ENCODE measurements around the gene CATSPER1.
A peak's percentile ranks its signal among the peaks of the same experiment; 100 is the strongest.

Gene CATSPER1

GRCh38 chr11:66066751-66067150, 40.5 kb upstream of the CATSPER1 start:
- no peak for DNase-seq
- ChIA-PET CTCF (interaction anchor here (1.0 to 9.5 kb wide), 10 partner anchors 10 to 72 kb away, joined by 3 to 99 read pairs (median 20); partner anchors contain the start of genes BANF1, EIF1AD, GAL3ST3 and SF3B2), POLR2A (interaction anchor here (1.1 kb wide), 1 partner anchor 60 kb away, joined by 3 read pairs; no protein-coding TSS in a partner anchor)
- Histone ChIP-seq H3K4me1 (ENCODE audit: control extremely low read depth in 1 of 4, control insufficient read depth in 4 of 4, insufficient read depth in 4 of 4, low read length in 3 of 4) (peaks cover 22 to 45% (median 33%) of the 10 kb centered on the region in 4 experiments), H3K36me3 (ENCODE audit: control insufficient read depth in 4 of 4, insufficient read depth in 4 of 4, low read length in 3 of 4) (peaks cover 14 to 71% (median 50%) of the 10 kb centered on the region in 4 experiments), H3K4me3 (ENCODE audit: control insufficient read depth in 1 of 7, extremely low read depth in 1 of 7, insufficient read depth in 4 of 7, low read depth in 2 of 7, low read length in 6 of 7) (no peak overlapping the region), H3K27ac (ENCODE audit: insufficient read depth in 1 of 2, low read depth in 1 of 2, low read length in 2 of 2, poor library complexity in 1 of 2, severe bottlenecking in 2 of 2) (peak overlapping the region in 1 of 2 experiments; percentile 23), H3K27me3 (replicated peaks in 2 of 5; ENCODE audit: control insufficient read depth in 4 of 5, insufficient read depth in 5 of 5, low read length in 4 of 5) (no peaks in the 10 kb centered on the region), H3K9me3 (ENCODE audit: control extremely low read depth in 1 of 5, control insufficient read depth in 4 of 5, insufficient read depth in 2 of 5, low read depth in 1 of 5, low read length in 4 of 5) (no peaks in the 10 kb centered on the region)
- WGBS (ENCODE audit: insufficient coverage), result 60% methylated on average over 2 of the region's 3 CpGs

- WGBS (ENCODE audit: insufficient coverage), result no CpG with 5 or more reads among the region's 1 CpG
- POLR2A ChIA-PET, result no interaction called here
- Histone ChIP-seq H3K4me1 (ENCODE audit: control extremely low read depth in 1 of 4, control insufficient read depth in 4 of 4, insufficient read depth in 4 of 4, low read length in 3 of 4) (peaks cover 17 to 36% (median 23%) of the 10 kb centered on the region in 4 experiments), H3K27ac (ENCODE audit: insufficient read depth in 1 of 2, low read depth in 1 of 2, low read length in 2 of 2, poor library complexity in 1 of 2, severe bottlenecking in 2 of 2) (no peak overlapping the region), H3K4me3 (ENCODE audit: control insufficient read depth in 1 of 7, extremely low read depth in 1 of 7, insufficient read depth in 4 of 7, low read depth in 2 of 7, low read length in 6 of 7) (no peak overlapping the region), H3K36me3 (ENCODE audit: control insufficient read depth in 4 of 4, insufficient read depth in 4 of 4, low read length in 3 of 4) (peaks cover 29 to 93% (median 69%) of the 10 kb centered on the region in 4 experiments), H3K9me3 (ENCODE audit: control extremely low read depth in 1 of 5, control insufficient read depth in 4 of 5, insufficient read depth in 2 of 5, low read depth in 1 of 5, low read length in 4 of 5) (no peaks in the 10 kb centered on the region), H3K27me3 (replicated peaks in 2 of 5; ENCODE audit: control insufficient read depth in 4 of 5, insufficient read depth in 5 of 5, low read length in 4 of 5) (no peaks in the 10 kb centered on the region)
- CTCF ChIA-PET, result interaction anchor here (1.4 to 9.5 kb wide), 5 partner anchors 12 to 46 kb away, joined by 3 to 99 read pairs (median 4); partner anchors contain the start of genes GAL3ST3 and SF3B2
- no peak for DNase-seq
Measured at GRCh38 chr11:66064571-66064970, 38.3 kb upstream of the CATSPER1 start.

DNA sequence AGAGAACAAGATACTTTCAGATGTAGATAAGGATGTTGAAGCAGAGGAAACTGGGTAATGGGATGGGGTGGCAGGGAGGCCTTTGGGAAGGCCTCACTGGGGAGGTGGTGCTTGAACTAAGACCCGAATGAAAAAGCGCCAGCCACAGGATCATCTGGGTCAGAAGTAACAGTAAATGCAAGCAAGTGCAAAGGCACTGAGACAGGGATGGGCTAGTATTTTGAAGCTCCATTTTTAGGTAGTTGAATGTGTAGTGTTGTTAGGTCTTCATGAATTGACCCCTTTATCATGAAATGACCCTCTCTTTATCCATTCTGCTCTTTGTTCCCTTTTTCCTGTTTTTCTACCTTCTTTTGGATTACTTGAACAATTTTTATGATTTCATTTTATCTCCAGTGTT, 37.6 kb upstream of the CATSPER1 start:
- POLR2A ChIA-PET, result no interaction called here
- H3K27ac ChIP-seq (ENCODE audit: insufficient read depth in 1 of 2, low read depth in 1 of 2, low read length in 2 of 2, poor library complexity in 1 of 2, severe bottlenecking in 2 of 2), result no peak overlapping the region
- H3K4me1 ChIP-seq (ENCODE audit: control extremely low read depth in 1 of 4, control insufficient read depth in 4 of 4, insufficient read depth in 4 of 4, low read length in 3 of 4), result peaks cover 10 to 29% (median 18%) of the 10 kb centered on the region in 4 experiments
- DNase-seq, result no peak
- CTCF ChIA-PET, result interaction anchor here (1.4 to 9.5 kb wide), 7 partner anchors 11 to 71 kb away, joined by 3 to 99 read pairs (median 4); partner anchors contain the start of genes GAL3ST3 and SF3B2
- 100% methylated on average over 2 of the region's 2 CpGs for WGBS (ENCODE audit: insufficient coverage)
- no peaks in the 10 kb centered on the region for H3K27me3 ChIP-seq (replicated peaks in 2 of 5; ENCODE audit: control insufficient read depth in 4 of 5, insufficient read depth in 5 of 5, low read length in 4 of 5)
- H3K9me3 ChIP-seq (ENCODE audit: control extremely low read depth in 1 of 5, control insufficient read depth in 4 of 5, insufficient read depth in 2 of 5, low read depth in 1 of 5, low read length in 4 of 5), result no peaks in the 10 kb centered on the region
- H3K36me3 ChIP-seq (ENCODE audit: control insufficient read depth in 4 of 4, insufficient read depth in 4 of 4, low read length in 3 of 4), result peaks cover 30 to 96% (median 76%) of the 10 kb centered on the region in 4 experiments
- no peak overlapping the region for H3K4me3 ChIP-seq (ENCODE audit: control insufficient read depth in 1 of 7, extremely low read depth in 1 of 7, insufficient read depth in 4 of 7, low read depth in 2 of 7, low read length in 6 of 7)

GRCh38 chr11:66062408-66062807, 36.1 kb upstream of the CATSPER1 start:
- no peaks in the 10 kb centered on the region for H3K27me3 ChIP-seq (replicated peaks in 2 of 5; ENCODE audit: control insufficient read depth in 4 of 5, insufficient read depth in 5 of 5, low read length in 4 of 5)
- H3K4me1 ChIP-seq (ENCODE audit: control extremely low read depth in 1 of 4, control insufficient read depth in 4 of 4, insufficient read depth in 4 of 4, low read length in 3 of 4), result peaks cover 4 to 15% (median 12%) of the 10 kb centered on the region in 4 experiments
- DNase-seq, result no peak
- H3K4me3 ChIP-seq (ENCODE audit: control insufficient read depth in 1 of 7, extremely low read depth in 1 of 7, insufficient read depth in 4 of 7, low read depth in 2 of 7, low read length in 6 of 7), result no peak overlapping the region
- POLR2A ChIA-PET, result interaction anchor here (1.0 kb wide), 1 partner anchor 12 kb away, joined by 3 read pairs; no protein-coding TSS in a partner anchor
- CTCF ChIA-PET, result interaction anchor here (1.4 to 9.5 kb wide), 4 partner anchors 10 to 54 kb away, joined by 3 to 99 read pairs (median 14); partner anchors contain the start of genes GAL3ST3 and SF3B2
- H3K27ac ChIP-seq (ENCODE audit: insufficient read depth in 1 of 2, low read depth in 1 of 2, low read length in 2 of 2, poor library complexity in 1 of 2, severe bottlenecking in 2 of 2), result no peak overlapping the region
- WGBS (ENCODE audit: insufficient coverage), result 100% methylated on average over 1 of the region's 2 CpGs
- H3K36me3 ChIP-seq (ENCODE audit: control insufficient read depth in 4 of 4, insufficient read depth in 4 of 4, low read length in 3 of 4), result peaks cover 31 to 93% (median 79%) of the 10 kb centered on the region in 4 experiments
- no peaks in the 10 kb centered on the region for H3K9me3 ChIP-seq (ENCODE audit: control extremely low read depth in 1 of 5, control insufficient read depth in 4 of 5, insufficient read depth in 2 of 5, low read depth in 1 of 5, low read length in 4 of 5)

DNA sequence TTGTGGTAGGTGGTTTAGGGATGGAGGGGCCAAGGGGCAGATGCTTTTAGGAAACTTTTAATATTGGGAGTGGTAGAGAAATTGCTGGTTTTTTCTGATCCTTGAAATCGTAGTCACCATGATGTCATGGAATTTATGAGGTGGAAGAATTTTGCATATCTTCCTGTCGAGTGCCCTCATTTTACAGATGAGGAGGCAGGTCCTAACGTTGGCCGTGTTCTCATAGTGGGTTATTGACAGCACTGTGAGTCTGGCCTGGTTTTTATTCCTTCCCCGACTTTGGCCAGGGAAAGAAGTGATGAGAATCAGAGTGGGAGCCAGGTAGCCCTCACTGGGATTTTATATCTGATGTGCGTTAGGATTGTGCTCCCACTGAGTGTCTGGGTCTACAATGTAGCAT, 35.0 kb upstream of the CATSPER1 start:
- POLR2A ChIA-PET, result no interaction called here
- Histone ChIP-seq H3K27me3 (replicated peaks in 2 of 5; ENCODE audit: control insufficient read depth in 4 of 5, insufficient read depth in 5 of 5, low read length in 4 of 5) (no peaks in the 10 kb centered on the region), H3K4me3 (ENCODE audit: control insufficient read depth in 1 of 7, extremely low read depth in 1 of 7, insufficient read depth in 4 of 7, low read depth in 2 of 7, low read length in 6 of 7) (no peak overlapping the region), H3K9me3 (ENCODE audit: control extremely low read depth in 1 of 5, control insufficient read depth in 4 of 5, insufficient read depth in 2 of 5, low read depth in 1 of 5, low read length in 4 of 5) (no peaks in the 10 kb centered on the region), H3K4me1 (ENCODE audit: control extremely low read depth in 1 of 4, control insufficient read depth in 4 of 4, insufficient read depth in 4 of 4, low read length in 3 of 4) (peaks cover 0 to 4% (median 2%) of the 10 kb centered on the region in 4 experiments), H3K36me3 (ENCODE audit: control insufficient read depth in 4 of 4, insufficient read depth in 4 of 4, low read length in 3 of 4) (peaks cover 29 to 93% (median 80%) of the 10 kb centered on the region in 4 experiments), H3K27ac (ENCODE audit: insufficient read depth in 1 of 2, low read depth in 1 of 2, low read length in 2 of 2, poor library complexity in 1 of 2, severe bottlenecking in 2 of 2) (no peak overlapping the region)
- no peak for DNase-seq
- CTCF ChIA-PET, result interaction anchor here (1.3 to 9.5 kb wide), 2 partner anchors 9 to 39 kb away, joined by 4 to 99 read pairs; partner anchors contain the start of genes GAL3ST3 and SF3B2
- 94% methylated on average over 6 of the region's 6 CpGs for WGBS (ENCODE audit: insufficient coverage)

- H3K27me3 ChIP-seq (replicated peaks in 2 of 5; ENCODE audit: control insufficient read depth in 4 of 5, insufficient read depth in 5 of 5, low read length in 4 of 5), result no peaks in the 10 kb centered on the region
- no peak for DNase-seq
- POLR2A ChIA-PET, result no interaction called here
- H3K4me1 ChIP-seq (ENCODE audit: control extremely low read depth in 1 of 4, control insufficient read depth in 4 of 4, insufficient read depth in 4 of 4, low read length in 3 of 4), result no peaks in the 10 kb centered on the region
- peaks cover 28 to 94% (median 83%) of the 10 kb centered on the region in 4 experiments for H3K36me3 ChIP-seq (ENCODE audit: control insufficient read depth in 4 of 4, insufficient read depth in 4 of 4, low read length in 3 of 4)
- CTCF ChIA-PET, result interaction anchor here (1.1 to 3.9 kb wide), 5 partner anchors 8 to 227 kb away, joined by 3 to 31 read pairs (median 5); no protein-coding TSS in a partner anchor
- no peak overlapping the region for H3K4me3 ChIP-seq (ENCODE audit: control insufficient read depth in 1 of 7, extremely low read depth in 1 of 7, insufficient read depth in 4 of 7, low read depth in 2 of 7, low read length in 6 of 7)
- WGBS (ENCODE audit: insufficient coverage), result 86% methylated on average over 8 of the region's 8 CpGs
- no peak overlapping the region for H3K27ac ChIP-seq (ENCODE audit: insufficient read depth in 1 of 2, low read depth in 1 of 2, low read length in 2 of 2, poor library complexity in 1 of 2, severe bottlenecking in 2 of 2)
- no peaks in the 10 kb centered on the region for H3K9me3 ChIP-seq (ENCODE audit: control extremely low read depth in 1 of 5, control insufficient read depth in 4 of 5, insufficient read depth in 2 of 5, low read depth in 1 of 5, low read length in 4 of 5)
Measured at GRCh38 chr11:66059966-66060680, 33.8 kb upstream of the CATSPER1 start.

DNA sequence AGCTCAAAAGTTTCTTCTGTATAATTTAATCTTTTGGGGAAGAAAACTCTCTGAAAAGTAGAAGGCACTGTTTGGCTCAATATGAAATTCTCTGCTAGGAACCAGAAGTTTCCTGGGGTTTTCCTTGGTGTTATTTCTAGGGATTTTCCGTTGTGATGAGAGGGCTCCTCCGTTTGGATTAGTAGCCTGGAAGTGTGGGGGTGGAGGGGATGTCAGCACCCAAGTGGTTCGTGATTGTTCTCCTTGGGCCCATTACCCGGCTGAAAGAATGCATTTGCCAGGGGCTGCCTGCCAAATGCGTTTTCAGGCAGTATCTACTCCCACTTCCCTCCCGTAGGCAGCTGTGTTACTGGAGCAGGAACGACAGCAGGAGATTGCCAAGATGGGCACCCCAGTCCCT, 30.2 kb upstream of the CATSPER1 start:
- POLR2A ChIA-PET, result no interaction called here
- H3K4me3 ChIP-seq (ENCODE audit: control insufficient read depth in 1 of 7, extremely low read depth in 1 of 7, insufficient read depth in 4 of 7, low read depth in 2 of 7, low read length in 6 of 7), result no peak overlapping the region
- no peaks in the 10 kb centered on the region for H3K9me3 ChIP-seq (ENCODE audit: control extremely low read depth in 1 of 5, control insufficient read depth in 4 of 5, insufficient read depth in 2 of 5, low read depth in 1 of 5, low read length in 4 of 5)
- peaks cover 22 to 69% (median 63%) of the 10 kb centered on the region in 4 experiments for H3K36me3 ChIP-seq (ENCODE audit: control insufficient read depth in 4 of 4, insufficient read depth in 4 of 4, low read length in 3 of 4)
- WGBS (ENCODE audit: insufficient coverage), result 95% methylated on average over 4 of the region's 7 CpGs
- H3K27ac ChIP-seq (ENCODE audit: insufficient read depth in 1 of 2, low read depth in 1 of 2, low read length in 2 of 2, poor library complexity in 1 of 2, severe bottlenecking in 2 of 2), result no peak overlapping the region
- DNase-seq, result no peak
- peaks cover 0 to 14% (median 12%) of the 10 kb centered on the region in 4 experiments for H3K4me1 ChIP-seq (ENCODE audit: control extremely low read depth in 1 of 4, control insufficient read depth in 4 of 4, insufficient read depth in 4 of 4, low read length in 3 of 4)
- CTCF ChIA-PET, result interaction anchor here (1.1 to 8.1 kb wide), 4 partner anchors 9 to 76 kb away, joined by 4 to 99 read pairs (median 10); partner anchors contain the start of gene PACS1
- no peaks in the 10 kb centered on the region for H3K27me3 ChIP-seq (replicated peaks in 2 of 5; ENCODE audit: control insufficient read depth in 4 of 5, insufficient read depth in 5 of 5, low read length in 4 of 5)
